HEK293 (cell line): ENCODE results near the gene NTF4.

ENCODE experiments used
- CTCF ChIP-seq: fragments of 450-650 bp; formaldehyde crosslinking; IDR thresholded peaks from 2 replicates; pipeline ENCODE4 v1.5.1; 2016; ENCODE audit warnings: missing biosample characterization, missing genetic modification characterization
- REST ChIP-seq: fragments of 450-650 bp; formaldehyde crosslinking; IDR thresholded peaks from 2 replicates; pipeline ENCODE4 v1.5.1; 2016; ENCODE audit warnings: missing biosample characterization, missing genetic modification characterization
- ZBTB20 ChIP-seq: fragments of 450-650 bp; formaldehyde crosslinking; IDR thresholded peaks from 2 replicates; pipeline ENCODE4 v1.5.1; 2016; ENCODE audit warnings: missing biosample characterization, missing genetic modification characterization
- ZNF37A ChIP-seq: fragments of 450-650 bp; IDR thresholded peaks from 2 replicates; pipeline ENCODE4 v1.5.1; 2018; ENCODE audit warnings: missing biosample characterization, missing genetic modification characterization
- ZNF558 ChIP-seq: fragments of 450-650 bp; formaldehyde crosslinking; IDR thresholded peaks from 2 replicates; pipeline ENCODE4 v1.5.1; 2016; ENCODE audit warnings: missing biosample characterization, missing genetic modification characterization
- ZNF830 ChIP-seq: fragments of 450-650 bp; IDR thresholded peaks from 2 replicates; pipeline ENCODE4 v1.5.0; 2018; ENCODE audit warnings: missing biosample characterization, missing genetic modification characterization, low read depth, mild to moderate bottlenecking, moderate library complexity

GRCh38 chr19:49113762-49114629 lies 49.4 kb upstream of the NTF4 start, which contains the start of gene LIN7B:
- TF ChIP-seq CTCF (tag by site-specific recombination) (peak; percentile 31; the same call in 1 of the 2 replicates), ZNF830 (tag by site-specific recombination) (no peak), REST (tag by site-specific recombination) (no peak), ZBTB20 (tag by site-specific recombination) (no peak; the same call in 1 of the 2 replicates), ZNF558 (tag by site-specific recombination) (no peak), ZNF37A (no peak)
